ENCODE results near the gene FGF19. TPM values are rescaled to one million over a fixed set of nuclear protein-coding genes. Genes with fewer than 3 reads are reported as not detected.
A peak's percentile ranks its signal among the peaks of the same experiment; 100 is the strongest.

Gene FGF19
- total RNA-seq, 4 donors from 2014 or later = not detected

GRCh38 chr11:69671734-69672465 is 31.9 kb downstream of the FGF19 start:
- DNase-seq (ENCODE audit: low spot score) (no peak), ATAC-seq (ENCODE audit: low FRiP score) (no peak)
- TF ChIP-seq, protein P1, sequence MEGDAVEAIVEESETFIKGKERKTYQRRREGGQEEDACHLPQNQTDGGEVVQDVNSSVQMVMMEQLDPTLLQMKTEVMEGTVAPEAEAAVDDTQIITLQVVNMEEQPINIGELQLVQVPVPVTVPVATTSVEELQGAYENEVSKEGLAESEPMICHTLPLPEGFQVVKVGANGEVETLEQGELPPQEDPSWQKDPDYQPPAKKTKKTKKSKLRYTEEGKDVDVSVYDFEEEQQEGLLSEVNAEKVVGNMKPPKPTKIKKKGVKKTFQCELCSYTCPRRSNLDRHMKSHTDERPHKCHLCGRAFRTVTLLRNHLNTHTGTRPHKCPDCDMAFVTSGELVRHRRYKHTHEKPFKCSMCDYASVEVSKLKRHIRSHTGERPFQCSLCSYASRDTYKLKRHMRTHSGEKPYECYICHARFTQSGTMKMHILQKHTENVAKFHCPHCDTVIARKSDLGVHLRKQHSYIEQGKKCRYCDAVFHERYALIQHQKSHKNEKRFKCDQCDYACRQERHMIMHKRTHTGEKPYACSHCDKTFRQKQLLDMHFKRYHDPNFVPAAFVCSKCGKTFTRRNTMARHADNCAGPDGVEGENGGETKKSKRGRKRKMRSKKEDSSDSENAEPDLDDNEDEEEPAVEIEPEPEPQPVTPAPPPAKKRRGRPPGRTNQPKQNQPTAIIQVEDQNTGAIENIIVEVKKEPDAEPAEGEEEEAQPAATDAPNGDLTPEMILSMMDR (IDR thresholded peaks at IDR 0.05) = no peak

DNA sequence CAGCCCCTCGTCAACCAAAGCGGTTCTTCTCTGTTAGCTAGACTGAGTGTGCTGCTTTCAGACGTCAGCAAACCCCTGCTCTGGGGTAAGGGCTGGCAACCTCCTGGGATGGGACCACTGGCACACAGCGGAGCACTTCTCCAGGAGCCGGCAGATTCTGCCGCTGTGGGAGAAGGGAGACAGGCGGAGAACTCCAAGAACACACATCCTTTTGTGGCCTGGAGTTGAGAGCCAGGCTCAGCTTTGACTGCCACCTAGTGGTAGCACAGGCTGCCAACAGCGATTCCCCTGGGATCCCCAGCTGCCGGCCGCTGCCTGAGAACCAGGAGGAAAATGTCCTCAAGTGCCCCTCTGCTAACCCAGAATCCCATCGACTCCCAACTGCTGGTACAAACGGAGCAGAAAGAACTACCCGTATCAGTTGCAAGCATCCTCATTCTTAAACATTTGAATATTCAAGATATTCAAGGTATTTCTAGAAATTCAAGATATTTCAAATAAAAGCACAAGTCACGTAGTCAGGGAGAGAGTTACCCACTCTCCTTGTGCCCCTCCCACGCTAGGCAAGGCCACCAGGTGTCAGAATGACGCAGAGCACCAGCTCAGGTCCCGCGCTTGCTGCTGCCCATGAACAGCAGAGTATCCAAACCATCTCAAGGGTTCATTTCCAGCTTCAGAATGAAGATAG is 33.5 kb downstream of the FGF19 start:
- TF ChIP-seq, protein P1 (IDR thresholded peaks at IDR 0.05) = peak in 1 of 3 donors; percentile 82
- DNase-seq (ENCODE audit: low spot score) (peak; percentile 63), ATAC-seq (ENCODE audit: low FRiP score) (peak; percentile 50)

DNA sequence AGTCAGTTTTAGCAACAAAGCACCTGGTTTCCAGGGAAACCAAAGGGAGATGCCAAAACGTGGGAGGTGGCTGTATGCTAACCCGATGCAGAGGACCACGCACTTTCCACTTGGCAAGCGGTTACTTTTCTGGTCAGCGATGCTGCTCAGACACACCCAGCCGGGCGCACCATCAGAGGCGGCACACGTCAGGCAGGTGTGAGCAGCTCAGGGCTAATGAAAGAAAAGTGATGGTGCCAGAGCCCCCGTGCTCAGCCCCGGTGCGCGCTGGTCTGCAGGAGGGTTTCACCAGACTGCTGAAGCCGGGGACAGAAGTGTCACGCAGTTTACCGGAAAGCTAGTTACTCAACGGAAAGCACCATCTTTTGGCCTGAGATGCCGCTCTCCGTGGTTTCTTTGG is 34.3 kb downstream of the FGF19 start:
- TF ChIP-seq, protein P1 (IDR thresholded peaks at IDR 0.05) = no peak
- ATAC-seq (ENCODE audit: low FRiP score) = no peak
- no peak for DNase-seq (ENCODE audit: low spot score)

DNA sequence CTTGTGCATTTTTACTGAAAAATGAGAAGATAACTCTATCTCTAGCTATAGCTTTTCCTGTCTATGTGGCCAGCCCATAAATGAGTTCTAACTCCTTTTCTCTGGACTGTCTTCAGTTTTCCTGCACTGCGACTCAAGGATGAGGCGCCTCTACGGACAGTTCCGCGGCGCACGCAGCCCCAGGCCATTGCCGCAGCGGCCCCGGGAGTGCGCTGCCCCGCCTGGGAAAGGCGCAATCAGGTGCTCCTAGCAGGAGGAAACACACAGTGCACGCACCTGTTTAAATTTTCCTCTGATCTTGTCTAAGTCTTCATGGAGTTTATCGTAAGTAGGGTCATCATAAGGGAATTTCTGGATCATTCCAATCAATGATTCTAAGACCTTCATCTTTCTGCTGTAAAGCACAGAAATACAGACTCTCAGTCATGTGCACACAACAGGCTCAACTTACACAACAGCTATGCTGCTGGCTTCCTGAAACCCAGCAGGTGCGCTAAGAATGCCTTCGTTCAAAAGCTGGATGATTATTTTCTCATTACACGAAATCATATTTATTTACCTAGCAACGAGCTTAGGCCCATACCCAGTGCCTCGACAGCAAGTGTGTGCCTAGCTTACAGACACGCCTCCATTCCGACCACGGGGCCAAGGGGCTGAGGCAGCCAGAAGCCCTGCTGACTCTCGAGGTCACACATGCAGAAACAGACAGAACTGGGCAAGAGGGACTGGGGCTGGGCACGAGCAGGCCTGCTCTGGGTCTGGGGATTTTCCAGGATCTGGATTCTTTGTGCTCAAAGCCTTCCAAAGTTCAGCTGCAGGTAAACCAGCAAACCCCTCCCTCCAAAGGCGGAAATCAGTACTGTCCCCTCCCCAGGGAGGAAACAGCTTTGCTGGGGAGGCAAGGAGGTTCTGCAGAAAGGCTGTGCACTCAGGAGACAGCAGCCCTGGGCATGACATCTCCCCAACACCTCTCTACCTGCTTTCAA is 35.9 kb downstream of the FGF19 start:
- TF ChIP-seq, protein P1 (IDR thresholded peaks at IDR 0.05) = no peak
- DNase-seq (ENCODE audit: low spot score) (no peak), ATAC-seq (ENCODE audit: low FRiP score) (no peak)

DNA sequence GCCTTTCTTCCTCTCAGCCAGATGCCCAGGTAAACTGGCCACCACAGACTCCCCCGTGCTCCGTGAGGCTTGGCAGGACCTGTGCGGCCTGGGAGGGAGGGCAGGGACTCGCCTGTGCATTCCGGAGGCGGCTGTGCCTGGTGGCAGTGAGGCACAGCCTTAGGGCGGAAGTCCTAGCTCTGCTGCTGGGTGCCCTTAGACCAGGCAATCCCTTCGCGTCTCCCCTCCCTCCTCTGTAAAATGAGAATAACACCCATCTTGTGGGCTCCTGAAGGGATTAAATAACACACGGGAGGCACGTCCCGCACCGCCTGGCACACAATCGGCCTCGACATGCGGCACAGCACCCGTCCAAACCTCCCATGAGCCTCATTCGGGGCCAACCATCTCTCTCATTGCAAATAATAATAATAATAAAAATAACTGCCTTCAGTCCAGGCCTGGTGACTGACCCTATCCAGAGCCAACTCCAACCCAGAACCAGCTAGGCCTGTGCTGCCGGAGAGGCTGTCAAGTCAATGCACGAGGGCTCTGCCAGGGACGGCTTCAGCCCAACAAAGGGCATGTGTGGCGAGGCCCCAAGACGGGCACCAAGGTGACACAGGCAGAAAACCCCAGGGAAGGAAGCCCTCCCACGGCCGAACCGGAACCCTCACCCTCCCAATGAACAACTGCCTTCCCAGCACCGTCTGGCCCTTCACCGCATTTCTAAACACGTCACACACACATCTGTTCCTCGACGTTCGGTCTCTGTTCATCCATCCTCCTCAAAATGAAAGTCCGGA is 36.9 kb downstream of the FGF19 start:
- ATAC-seq (ENCODE audit: low FRiP score) (no peak), DNase-seq (ENCODE audit: low spot score) (no peak)
- TF ChIP-seq, protein P1 (IDR thresholded peaks at IDR 0.05) = no peak

- ATAC-seq (ENCODE audit: low FRiP score) = no peak
- DNase-seq (ENCODE audit: low spot score) = no peak
- TF ChIP-seq, protein P1 (IDR thresholded peaks at IDR 0.05) = no peak
Observed at GRCh38 chr11:69666261-69666660, 37.6 kb downstream of the FGF19 start.
